A673 (cell line): ENCODE results near the gene SMCHD1. TPM values are rescaled to one million over a fixed set of nuclear protein-coding genes. Genes with fewer than 3 reads are reported as not detected.

Source experiments
- BruUV-seq: library from RNA; stranded (reverse); fragments of 400-500 nt; replicated peaks from 2 replicates; lab custom pipeline; 2021; lab: Mats Ljungman, UMichigan
- CTCF ChIA-PET: fragments of 300-600 bp; sonication (Branson Sonifier 250); formaldehyde crosslinking; loops from one replicate; lab custom pipeline; 2022; ENCODE audit warnings: antibody characterized with exemption; lab: Charles Lee
- POLR2A ChIA-PET: fragments of 300-600 bp; sonication (Branson Sonifier 250); formaldehyde crosslinking; loops from one replicate; lab custom pipeline; 2022; ENCODE audit warnings: antibody characterized with exemption; ENCODE audit not compliant: low non-redundant PET; lab: Charles Lee
- DNase-seq: peaks from one replicate; pipeline ENCODE4 v3.0.0-alpha.2; 2015; ENCODE audit warnings: low spot score
- H3K27ac ChIP-seq: fragments of 200-600 bp; sonication (generic); 2 replicates; pipeline ENCODE4 v1.5.1; 2016; ENCODE audit warnings: mixed run types, low read depth, mild to moderate bottlenecking, mixed read lengths, antibody characterized with exemption, low read length; ENCODE audit not compliant: poor library complexity, severe bottlenecking
- H3K27me3 ChIP-seq: fragments of 200-600 bp; sonication (generic); replicated peaks from 2 replicates; pipeline ENCODE4 v1.6.1; 2017; ENCODE audit warnings: mixed run types, low read depth, mild to moderate bottlenecking, mixed read lengths, antibody characterized with exemption, low read length; ENCODE audit not compliant: insufficient read depth, poor library complexity
- H3K36me3 ChIP-seq: fragments of 200-600 bp; sonication (generic); 2 replicates; pipeline ENCODE4 v1.6.1; 2016; ENCODE audit warnings: mixed run types, mild to moderate bottlenecking, mixed read lengths, antibody characterized with exemption, low read length; ENCODE audit not compliant: insufficient read depth, poor library complexity, severe bottlenecking
- H3K4me1 ChIP-seq: fragments of 200-600 bp; sonication (generic); 2 replicates; pipeline ENCODE4 v1.6.1; 2017; ENCODE audit warnings: mixed run types, mild to moderate bottlenecking, mixed read lengths, antibody characterized with exemption, low read length; ENCODE audit not compliant: insufficient read depth, poor library complexity, severe bottlenecking
- H3K4me3 ChIP-seq: fragments of 200-600 bp; sonication (generic); 2 replicates; pipeline ENCODE4 v1.5.1; 2016; ENCODE audit warnings: low read depth, mixed run types, mild to moderate bottlenecking, mixed read lengths, low read length; ENCODE audit not compliant: poor library complexity, severe bottlenecking
- H3K9me3 ChIP-seq: fragments of 200-600 bp; sonication (generic); 2 replicates; pipeline ENCODE4 v1.6.1; 2016; ENCODE audit warnings: mixed run types, low read depth, mild to moderate bottlenecking, mixed read lengths, antibody characterized with exemption, low read length; ENCODE audit not compliant: poor library complexity, severe bottlenecking
- CTCF ChIP-seq: fragments of 300-800, 200-600 bp; sonication (generic); conservative IDR thresholded peaks from 2 replicates; pipeline ENCODE4 v1.5.1; 2017; ENCODE audit warnings: low read depth, mild to moderate bottlenecking, antibody characterized with exemption, low read length, moderate library complexity, mixed read lengths
- EZH2 ChIP-seq: fragments of 200-600 bp; sonication (generic); IDR thresholded peaks from 2 replicates; pipeline ENCODE4 v1.6.1; 2017; ENCODE audit warnings: borderline replicate concordance, low read depth, mild to moderate bottlenecking, mixed read lengths, antibody characterized with exemption, low read length; ENCODE audit not compliant: poor library complexity, severe bottlenecking
- intact Hi-C: fragments of 100-400 bp; cut with micrococcal nuclease; formaldehyde crosslinking; loops from one replicate; pipeline ENCODE4 v1.10.0; 2022; ENCODE audit not compliant: unreplicated experiment
- total RNA-seq: library from RNA; stranded (reverse); gene quantifications from 2 replicates; pipeline ENCODE4 v1.2.3, GENCODE V29; 2021

The SMCHD1 gene
- total RNA-seq, 1 experiment from 2014 or later = 80.9 TPM

GRCh38 chr18:2822213-2822921, 166.8 kb downstream of the SMCHD1 start:
- ChIA-PET POLR2A (no interaction called here), CTCF (no interaction called here)
- intact Hi-C loops = no loop called here

DNA sequence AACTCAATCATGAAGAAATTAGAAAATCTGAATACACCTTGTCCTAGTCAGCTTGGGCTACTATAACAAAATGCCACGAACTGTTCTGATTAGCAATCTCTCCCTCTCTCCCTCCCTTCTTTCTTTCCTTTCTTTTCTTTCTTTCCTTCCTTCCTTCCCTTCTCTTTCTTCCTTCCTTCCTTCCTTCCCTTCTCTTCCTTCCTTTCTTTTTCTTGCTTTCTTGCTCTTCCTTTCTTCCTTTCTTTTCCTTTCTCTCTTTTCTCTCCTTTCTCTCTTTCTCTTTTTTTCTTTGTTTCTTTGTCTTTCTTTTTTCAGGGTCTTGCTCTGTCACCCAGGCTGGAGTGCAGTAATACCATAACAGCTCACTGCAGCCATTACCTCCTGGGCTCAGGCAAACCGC, 167.7 kb downstream of the SMCHD1 start:
- CTCF ChIA-PET = no interaction called here

More at GRCh38 chr18:2822213-2822921, 166.8 kb downstream of the SMCHD1 start:
- no peaks in the 10 kb centered on the region for H3K27me3 ChIP-seq
- H3K4me1 ChIP-seq = no peaks in the 10 kb centered on the region
- DNase-seq = no peak
- TF ChIP-seq CTCF (no peak), EZH2 (no peak)
- BruUV-seq = no TSS peak
- H3K36me3 ChIP-seq = no peaks in the 10 kb centered on the region
- no peak overlapping the region for H3K27ac ChIP-seq
- H3K9me3 ChIP-seq = no peaks in the 10 kb centered on the region
- no peak overlapping the region for H3K4me3 ChIP-seq

GRCh38 chr18:2823966-2824365, 168.4 kb downstream of the SMCHD1 start:
- Histone ChIP-seq H3K4me3 (no peak overlapping the region), H3K9me3 (no peaks in the 10 kb centered on the region), H3K4me1 (no peaks in the 10 kb centered on the region), H3K27me3 (no peaks in the 10 kb centered on the region), H3K36me3 (no peaks in the 10 kb centered on the region), H3K27ac (no peak overlapping the region)
- TF ChIP-seq CTCF (no peak), EZH2 (no peak)
- intact Hi-C loops = no loop called here
- ChIA-PET CTCF (no interaction called here), POLR2A (no interaction called here)
- no peak for DNase-seq
- BruUV-seq = no TSS peak

More for the DNA sequence above, 167.7 kb downstream of the SMCHD1 start:
- no peaks in the 10 kb centered on the region for H3K36me3 ChIP-seq
- DNase-seq = no peak
- intact Hi-C loops = no loop called here
- H3K27me3 ChIP-seq = no peaks in the 10 kb centered on the region
- no peak overlapping the region for H3K4me3 ChIP-seq
- no TSS peak for BruUV-seq
- no peak overlapping the region for H3K27ac ChIP-seq
- TF ChIP-seq EZH2 (no peak), CTCF (no peak)
- POLR2A ChIA-PET = no interaction called here
- no peaks in the 10 kb centered on the region for H3K4me1 ChIP-seq
- no peaks in the 10 kb centered on the region for H3K9me3 ChIP-seq
